Endothelial cell of umbilical vein (primary cell): ENCODE results near the gene CYTH1.

Source experiments
- CTCF ChIP-seq, 2 donors: IDR thresholded peaks; 1 replicate in 1 of 2; 2 replicates in 1 of 2; pipeline ENCODE4 v1.5.1; 2011; ENCODE audit warnings: low read length in 2 of 2, mild to moderate bottlenecking in 2 of 2, moderate library complexity in 2 of 2, control low read depth in 1 of 2, inconsistent platforms in 1 of 2, low read depth in 1 of 2; ENCODE audit not compliant: insufficient read depth in 1 of 2; ENCODE audit errors: extremely low read depth in 1 of 2
- GATA2 ChIP-seq: IDR thresholded peaks from 2 replicates; pipeline ENCODE4 v1.7.0; 2011; ENCODE audit warnings: low read depth, mild to moderate bottlenecking, moderate library complexity, mixed read lengths, low read length; ENCODE audit not compliant: insufficient read length, insufficient read depth
- MAX ChIP-seq: IDR thresholded peaks from 2 replicates; pipeline ENCODE4 v1.6.1; 2011; ENCODE audit not compliant: insufficient read depth, insufficient read length
- POLR2A ChIP-seq: IDR thresholded peaks from 2 replicates; pipeline ENCODE4 v1.6.1; 2012; ENCODE audit warnings: low read depth, mild to moderate bottlenecking, control low read depth, low read length
- POLR2AphosphoS5 ChIP-seq: IDR thresholded peaks from 2 replicates; pipeline ENCODE4 v1.6.1; 2012; ENCODE audit warnings: low read depth, mild to moderate bottlenecking, control low read depth, low read length, moderate library complexity; ENCODE audit not compliant: insufficient read depth

GRCh38 chr17:78654325-78654724 lies 127.7 kb downstream of the CYTH1 start:
- TF ChIP-seq CTCF (IDR thresholded peaks at IDR 0.05; ENCODE audit: extremely low read depth in 1 of 2, insufficient read depth in 1 of 2, low read depth in 1 of 2, low read length in 2 of 2) (no peak), POLR2A (no peak), MAX (no peak), GATA2 (no peak), POLR2AphosphoS5 (no peak)
